ENCODE measurements around the gene SLCO4A1.

SLCO4A1 gene

GRCh38 chr20:62599216-62600110, 42.8 kb upstream of the SLCO4A1 start:
- peaks cover 36% of the 10 kb centered on the region for H3K36me3 ChIP-seq
- H3K4me3 ChIP-seq (ENCODE audit: low read depth in 1 of 2, low read length in 1 of 2) = no peak overlapping the region
- no peaks in the 10 kb centered on the region for H3K9me3 ChIP-seq
- peak overlapping the region; percentile 100 for H3K27ac ChIP-seq
- TF ChIP-seq CTCF (IDR thresholded peaks at IDR 0.05) = no peak
- H3K27me3 ChIP-seq = no peaks in the 10 kb centered on the region
- H3K4me1 ChIP-seq (ENCODE audit: control insufficient read depth in 1 of 2, insufficient read depth in 1 of 2, low read depth in 1 of 2, low read length in 1 of 2) = peaks cover 61 to 77% of the 10 kb centered on the region in 2 experiments

- H3K27me3 ChIP-seq = no peaks in the 10 kb centered on the region
- H3K4me3 ChIP-seq (ENCODE audit: low read depth in 1 of 2, low read length in 1 of 2) = peak overlapping the region in 1 of 2 experiments; percentile 70
- H3K36me3 ChIP-seq = peaks cover 22% of the 10 kb centered on the region
- H3K4me1 ChIP-seq (ENCODE audit: control insufficient read depth in 1 of 2, insufficient read depth in 1 of 2, low read depth in 1 of 2, low read length in 1 of 2) = peaks cover 77 to 87% of the 10 kb centered on the region in 2 experiments
- peak overlapping the region; percentile 100 for H3K27ac ChIP-seq
- TF ChIP-seq CTCF (IDR thresholded peaks at IDR 0.05) = no peak
- no peaks in the 10 kb centered on the region for H3K9me3 ChIP-seq
Measured at GRCh38 chr20:62601172-62601571, 41.1 kb upstream of the SLCO4A1 start.

GRCh38 chr20:62601714-62602113, 40.6 kb upstream of the SLCO4A1 start:
- peak overlapping the region; percentile 100 for H3K27ac ChIP-seq
- H3K4me1 ChIP-seq (ENCODE audit: control insufficient read depth in 1 of 2, insufficient read depth in 1 of 2, low read depth in 1 of 2, low read length in 1 of 2) = peaks cover 81 to 87% of the 10 kb centered on the region in 2 experiments
- H3K36me3 ChIP-seq = peaks cover 17% of the 10 kb centered on the region
- peak overlapping the region; percentile 58 to 70 for H3K4me3 ChIP-seq (ENCODE audit: low read depth in 1 of 2, low read length in 1 of 2)
- H3K27me3 ChIP-seq = no peaks in the 10 kb centered on the region
- H3K9me3 ChIP-seq = no peaks in the 10 kb centered on the region
- no peak for TF ChIP-seq CTCF (IDR thresholded peaks at IDR 0.05)

GRCh38 chr20:62602550-62602949, 39.8 kb upstream of the SLCO4A1 start:
- TF ChIP-seq CTCF (IDR thresholded peaks at IDR 0.05) = no peak
- H3K4me1 ChIP-seq (ENCODE audit: control insufficient read depth in 1 of 2, insufficient read depth in 1 of 2, low read depth in 1 of 2, low read length in 1 of 2) = peaks cover 90 to 94% of the 10 kb centered on the region in 2 experiments
- peaks cover 11% of the 10 kb centered on the region for H3K36me3 ChIP-seq
- H3K27ac ChIP-seq = peak overlapping the region; percentile 100
- H3K4me3 ChIP-seq (ENCODE audit: low read depth in 1 of 2, low read length in 1 of 2) = peak overlapping the region; percentile 58 to 70
- no peaks in the 10 kb centered on the region for H3K27me3 ChIP-seq
- no peaks in the 10 kb centered on the region for H3K9me3 ChIP-seq

- peak overlapping the region; percentile 100 for H3K27ac ChIP-seq
- peak overlapping the region; percentile 64 to 70 for H3K4me3 ChIP-seq (ENCODE audit: low read depth in 1 of 2, low read length in 1 of 2)
- peaks cover 94 to 100% of the 10 kb centered on the region in 2 experiments for H3K4me1 ChIP-seq (ENCODE audit: control insufficient read depth in 1 of 2, insufficient read depth in 1 of 2, low read depth in 1 of 2, low read length in 1 of 2)
- no peak for TF ChIP-seq CTCF (IDR thresholded peaks at IDR 0.05)
- no peaks in the 10 kb centered on the region for H3K27me3 ChIP-seq
- H3K36me3 ChIP-seq = peaks cover 5% of the 10 kb centered on the region
- no peaks in the 10 kb centered on the region for H3K9me3 ChIP-seq
Measured at GRCh38 chr20:62603021-62603906, 39.0 kb upstream of the SLCO4A1 start.
